ENCODE measurements around the gene CEP170. TPM values are rescaled to one million over a fixed set of nuclear protein-coding genes. Genes with fewer than 3 reads are reported as not detected.
A peak's percentile ranks its signal among the peaks of the same experiment; 100 is the strongest.

CEP170 gene
- polyA plus RNA-seq: 18.5 TPM

GRCh38 chr1:243254927-243255790 lies at the start of gene CEP170:
TSS of gene CEP170 (minus strand) at chr1:243255281. CDS start at chr1:243225280, 30,001 bp downstream.
- no peaks in the 10 kb centered on the region for H3K27me3 Mint-ChIP-seq
- H3K27ac Mint-ChIP-seq: peak within 1 kb of the TSS; percentile 99 to 100 (median 99)
- peak within 1 kb of the TSS; percentile 95 to 100 (median 99) for H3K4me3 Mint-ChIP-seq
- peaks cover 1% of the 10 kb centered on the region for H3K36me3 Mint-ChIP-seq
- H3K9me3 Mint-ChIP-seq: no peaks in the 10 kb centered on the region
- peaks cover 20 to 42% (median 39%) of the 10 kb centered on the region in 3 donors for H3K4me1 Mint-ChIP-seq

- Mint-ChIP-seq H3K27ac (no peak overlapping the region), H3K4me3 (no peak overlapping the region), H3K9me3 (peaks cover 0 to 7% (median 0%) of the 10 kb centered on the region in 3 donors), H3K36me3 (peaks cover 9% of the 10 kb centered on the region), H3K27me3 (no peaks in the 10 kb centered on the region), H3K4me1 (no peaks in the 10 kb centered on the region)
These were observed 46.0 kb upstream of the CEP170 start for GRCh38 chr1:243301059-243301458.

- Mint-ChIP-seq H3K9me3 (peaks cover 0 to 11% (median 6%) of the 10 kb centered on the region in 3 donors), H3K4me1 (peaks cover 0 to 3% (median 0%) of the 10 kb centered on the region in 3 donors), H3K27ac (no peak overlapping the region), H3K27me3 (no peaks in the 10 kb centered on the region), H3K36me3 (peaks cover 11% of the 10 kb centered on the region), H3K4me3 (no peak overlapping the region)
These were observed 44.0 kb upstream of the CEP170 start for GRCh38 chr1:243299069-243299468.

GRCh38 chr1:243294723-243295121 lies 39.6 kb upstream of the CEP170 start:
- Mint-ChIP-seq H3K27me3 (no peaks in the 10 kb centered on the region), H3K9me3 (peaks cover 0 to 19% (median 10%) of the 10 kb centered on the region in 3 donors), H3K27ac (no peak overlapping the region), H3K4me1 (peaks cover 0 to 3% (median 0%) of the 10 kb centered on the region in 3 donors), H3K4me3 (no peak overlapping the region), H3K36me3 (peaks cover 20% of the 10 kb centered on the region)

DNA sequence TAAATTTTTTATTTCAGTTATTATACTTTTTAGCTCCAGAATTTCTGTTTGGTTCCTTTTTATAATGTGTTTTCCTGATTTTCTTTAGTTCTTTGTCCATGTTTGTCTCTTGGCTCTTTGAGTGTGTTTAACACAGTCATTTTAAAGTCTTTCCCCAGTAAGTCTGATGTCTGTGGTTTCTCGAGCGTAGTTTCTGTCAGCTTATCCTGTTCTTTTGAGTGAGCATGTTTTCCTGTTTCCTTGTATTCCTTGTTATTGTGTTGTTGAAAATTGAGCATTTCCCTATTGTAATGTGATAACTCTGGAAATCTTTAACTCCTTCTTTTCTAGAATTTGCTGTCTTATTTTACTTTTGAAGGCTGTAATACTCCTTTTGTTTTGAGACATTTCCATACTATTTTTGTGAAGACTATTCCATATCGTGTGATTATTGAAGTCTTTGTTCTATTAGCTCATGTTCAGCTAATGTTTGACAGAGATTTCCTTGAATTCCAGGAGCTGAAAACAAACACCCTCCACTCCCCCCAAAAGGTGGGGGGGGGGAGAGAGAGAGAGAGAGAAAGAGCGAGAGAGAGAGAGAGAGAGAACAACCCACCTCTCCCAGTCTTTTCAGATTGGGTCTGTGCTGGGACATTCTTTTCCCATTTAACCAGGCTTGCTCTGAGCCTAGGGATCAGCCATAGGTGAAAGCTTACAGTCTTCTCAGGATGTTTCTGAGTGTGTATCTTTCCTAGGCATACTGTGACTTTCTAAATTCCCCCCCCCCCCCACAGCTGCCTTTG lies 39.1 kb upstream of the CEP170 start:
- H3K27me3 Mint-ChIP-seq: no peaks in the 10 kb centered on the region
- no peak overlapping the region for H3K27ac Mint-ChIP-seq
- peaks cover 0 to 7% (median 0%) of the 10 kb centered on the region in 3 donors for H3K4me1 Mint-ChIP-seq
- H3K4me3 Mint-ChIP-seq: peak overlapping the region in 1 of 4 donors; percentile 29
- peaks cover 20% of the 10 kb centered on the region for H3K36me3 Mint-ChIP-seq
- peaks cover 0 to 19% (median 10%) of the 10 kb centered on the region in 3 donors for H3K9me3 Mint-ChIP-seq

- H3K4me3 Mint-ChIP-seq: no peak overlapping the region
- H3K27ac Mint-ChIP-seq: peak overlapping the region in 1 of 3 donors; percentile 57
- H3K9me3 Mint-ChIP-seq: peaks cover 0 to 17% (median 10%) of the 10 kb centered on the region in 3 donors
- H3K36me3 Mint-ChIP-seq: peaks cover 17% of the 10 kb centered on the region
- no peaks in the 10 kb centered on the region for H3K27me3 Mint-ChIP-seq
- H3K4me1 Mint-ChIP-seq: peaks cover 7 to 23% (median 12%) of the 10 kb centered on the region in 3 donors
These were observed 37.0 kb upstream of the CEP170 start for GRCh38 chr1:243292117-243292516.

- Mint-ChIP-seq H3K4me1 (peaks cover 11 to 28% (median 16%) of the 10 kb centered on the region in 3 donors), H3K27me3 (no peaks in the 10 kb centered on the region), H3K4me3 (no peak overlapping the region), H3K36me3 (peaks cover 13% of the 10 kb centered on the region), H3K9me3 (peaks cover 0 to 12% (median 10%) of the 10 kb centered on the region in 3 donors), H3K27ac (no peak overlapping the region)
These were observed 36.2 kb upstream of the CEP170 start for GRCh38 chr1:243291292-243291691.

DNA sequence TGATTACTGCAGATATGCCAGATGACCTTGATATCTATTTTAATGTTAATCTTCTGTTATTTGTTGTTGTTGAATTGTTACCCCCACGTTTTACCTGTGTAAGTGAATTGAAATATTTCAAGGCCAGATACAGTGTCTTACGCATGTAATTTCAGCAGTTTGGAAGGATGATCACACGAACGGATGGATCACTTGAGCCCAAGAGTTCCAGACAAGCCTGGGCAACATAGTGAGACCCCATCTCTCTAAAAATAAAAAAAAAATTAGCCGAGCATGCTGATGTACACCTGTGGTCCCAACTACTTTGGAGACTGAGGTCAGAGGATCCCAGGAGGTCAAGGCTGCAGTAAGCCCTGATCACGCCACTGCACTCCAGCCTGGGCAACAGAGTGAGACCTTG lies 33.0 kb upstream of the CEP170 start:
- Mint-ChIP-seq H3K36me3 (peaks cover 6% of the 10 kb centered on the region), H3K4me3 (peak overlapping the region in 3 of 4 donors; percentile 0 to 75 (median 58)), H3K9me3 (peaks cover 0 to 1% (median under 1%) of the 10 kb centered on the region in 3 donors), H3K4me1 (peaks cover 20 to 34% (median 24%) of the 10 kb centered on the region in 3 donors), H3K27me3 (no peaks in the 10 kb centered on the region), H3K27ac (peak overlapping the region; percentile 16 to 91 (median 89))

DNA sequence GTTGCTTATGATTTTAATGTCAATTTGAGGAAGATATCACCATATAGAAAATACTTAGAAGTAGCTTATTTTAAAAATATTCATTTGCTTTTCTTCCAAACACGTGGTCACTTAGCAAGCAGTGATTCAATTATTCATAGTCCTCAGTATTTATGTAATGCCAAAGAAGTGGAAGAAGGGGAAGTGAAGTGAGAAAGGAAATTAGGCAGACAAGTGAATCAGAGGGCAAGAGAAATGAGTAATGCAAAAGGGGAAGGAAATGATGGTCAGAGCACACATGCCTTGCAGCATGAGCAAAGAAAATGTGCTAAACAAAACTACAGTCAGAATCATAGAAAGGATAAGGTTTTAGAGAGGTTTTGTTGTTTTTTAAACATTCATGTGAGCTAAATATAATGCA lies 32.6 kb upstream of the CEP170 start:
- Mint-ChIP-seq H3K27me3 (no peaks in the 10 kb centered on the region), H3K27ac (peak overlapping the region; percentile 16 to 91 (median 89)), H3K9me3 (peaks cover 0 to 2% (median 2%) of the 10 kb centered on the region in 3 donors), H3K4me3 (peak overlapping the region in 3 of 4 donors; percentile 0 to 75 (median 58)), H3K4me1 (peaks cover 20 to 34% (median 24%) of the 10 kb centered on the region in 3 donors), H3K36me3 (peaks cover 8% of the 10 kb centered on the region)

DNA sequence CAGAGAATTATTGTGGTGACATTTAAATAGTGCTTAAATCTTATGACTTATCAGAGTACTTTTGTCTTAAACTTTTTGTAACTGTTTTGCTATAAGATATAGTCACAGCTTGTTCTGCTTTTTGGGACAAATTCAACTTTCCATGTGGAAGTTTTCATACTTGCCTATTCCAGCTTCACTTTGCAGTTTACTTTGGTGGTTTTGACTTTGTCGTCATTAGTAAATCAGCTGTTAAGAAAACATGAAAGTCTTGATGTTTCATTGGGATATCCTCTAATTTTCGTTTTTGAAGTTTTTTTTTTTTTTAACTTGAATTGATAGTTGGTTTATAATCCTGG lies 32.0 kb upstream of the CEP170 start:
- Mint-ChIP-seq H3K4me1 (peaks cover 20 to 34% (median 24%) of the 10 kb centered on the region in 3 donors), H3K9me3 (peaks cover 0 to 2% (median 2%) of the 10 kb centered on the region in 3 donors), H3K27ac (peak overlapping the region in 2 of 3 donors; percentile 27 to 91), H3K4me3 (peak overlapping the region in 2 of 4 donors; percentile 58 to 75), H3K27me3 (no peaks in the 10 kb centered on the region), H3K36me3 (peaks cover 10% of the 10 kb centered on the region)

- H3K27ac Mint-ChIP-seq: peak overlapping the region; percentile 6 to 27 (median 27)
- peaks cover 0 to 2% (median 2%) of the 10 kb centered on the region in 3 donors for H3K9me3 Mint-ChIP-seq
- H3K36me3 Mint-ChIP-seq: peaks cover 14% of the 10 kb centered on the region
- peaks cover 20 to 34% (median 24%) of the 10 kb centered on the region in 3 donors for H3K4me1 Mint-ChIP-seq
- no peak overlapping the region for H3K4me3 Mint-ChIP-seq
- no peaks in the 10 kb centered on the region for H3K27me3 Mint-ChIP-seq
These were observed 31.5 kb upstream of the CEP170 start for GRCh38 chr1:243286409-243287122.

GRCh38 chr1:243281672-243282071 lies 26.6 kb upstream of the CEP170 start:
- Mint-ChIP-seq H3K4me3 (no peak overlapping the region), H3K4me1 (peaks cover 12 to 15% (median 13%) of the 10 kb centered on the region in 3 donors), H3K27ac (peak overlapping the region in 1 of 3 donors; percentile 19), H3K36me3 (peaks cover 20% of the 10 kb centered on the region), H3K9me3 (peaks cover 0 to 3% (median 2%) of the 10 kb centered on the region in 3 donors), H3K27me3 (no peaks in the 10 kb centered on the region)

DNA sequence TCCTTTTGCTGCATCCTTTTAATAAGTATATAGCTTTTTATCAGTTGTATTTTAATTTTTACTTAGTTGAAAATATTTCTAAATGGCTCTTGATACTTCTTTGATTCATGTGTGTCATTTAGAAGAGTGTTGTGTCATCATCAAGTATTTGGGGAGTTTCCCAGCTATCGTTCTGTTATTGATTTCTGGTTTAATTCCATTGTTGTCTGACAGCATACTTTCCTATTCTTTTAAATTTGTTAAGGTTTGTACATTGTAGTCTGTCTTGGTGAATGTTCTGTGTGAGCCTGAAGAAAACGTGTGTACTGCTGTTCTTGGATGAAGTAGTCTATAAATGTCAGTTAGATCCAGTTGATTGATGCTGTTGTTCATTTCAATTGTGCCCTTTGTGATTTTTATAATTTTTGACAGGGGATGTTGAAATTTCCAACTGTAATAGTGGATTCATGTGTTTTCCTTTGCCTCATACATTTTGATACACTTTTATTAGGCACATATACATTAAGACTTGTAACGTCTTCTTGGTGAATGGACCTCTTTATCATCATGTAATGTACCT lies 25.6 kb upstream of the CEP170 start:
- Mint-ChIP-seq H3K9me3 (peaks cover 0 to 3% (median 2%) of the 10 kb centered on the region in 3 donors), H3K27me3 (no peaks in the 10 kb centered on the region), H3K36me3 (peaks cover 22% of the 10 kb centered on the region), H3K4me1 (peaks cover 7 to 10% (median 7%) of the 10 kb centered on the region in 3 donors), H3K27ac (peak overlapping the region in 1 of 3 donors; percentile 76), H3K4me3 (no peak overlapping the region)

DNA sequence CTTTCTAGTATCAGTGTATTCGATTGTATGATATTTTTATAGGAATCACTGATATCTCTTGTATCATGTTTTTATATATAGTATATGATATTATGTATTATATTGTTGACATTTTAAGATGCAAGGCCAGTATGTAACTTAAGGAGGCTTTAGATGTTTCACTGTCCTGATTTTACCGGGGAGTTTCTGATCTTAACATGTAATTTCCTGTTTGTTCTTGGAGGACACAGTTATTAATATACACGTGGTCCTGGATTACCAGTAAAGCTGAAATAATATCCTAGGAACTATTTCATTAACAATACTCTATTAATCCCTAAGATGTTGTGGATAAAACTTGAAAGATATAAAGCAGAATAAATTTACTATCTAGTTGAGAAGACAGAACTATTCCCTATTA lies 20.2 kb upstream of the CEP170 start:
- Mint-ChIP-seq H3K36me3 (peaks cover 16% of the 10 kb centered on the region), H3K27me3 (no peaks in the 10 kb centered on the region), H3K9me3 (peaks cover 0 to 1% (median 0%) of the 10 kb centered on the region in 3 donors), H3K4me1 (peaks cover 5 to 7% (median 6%) of the 10 kb centered on the region in 3 donors), H3K4me3 (no peak overlapping the region), H3K27ac (no peak overlapping the region)

Data from IgD-negative memory B cell (primary cell).